ENCODE measurements around the gene CXorf38. TPM values are rescaled to one million over a fixed set of nuclear protein-coding genes. Genes with fewer than 3 reads are reported as not detected.
A peak's percentile ranks its signal among the peaks of the same experiment; 100 is the strongest.

CXorf38 gene
- total and polyA plus RNA-seq, 2 of the 8 experiments (the other 6 are each of a cell fraction or from before 2014, with no cell fraction given), result 3.6 to 6.4 TPM

- Histone ChIP-seq H2BK5ac (ENCODE audit: low read depth, low read length) (no peak overlapping the region), H4K91ac (replicated peaks; ENCODE audit: insufficient read length, low read length) (no peak overlapping the region), H3K36me3 (ENCODE audit: control insufficient read depth in 2 of 4, insufficient read depth in 4 of 4, low read length in 3 of 4) (peaks cover 0 to 10% (median 0%) of the 10 kb centered on the region in 4 experiments; a peak in 2 of 8 replicates), H4K5ac (ENCODE audit: insufficient read length, low read depth, low read length) (no peak overlapping the region), H3K56ac (replicated peaks; ENCODE audit: insufficient read length, low read depth, low read length) (no peak overlapping the region), H3K9me3 (ENCODE audit: insufficient read depth in 2 of 2, low read depth in 1 of 2, low read length in 1 of 2) (no peaks in the 10 kb centered on the region), H4K20me1 (replicated peaks in 1 of 2; ENCODE audit: control insufficient read depth in 1 of 2, insufficient read depth in 2 of 2, low read length in 2 of 2) (peaks cover 0 to 7% of the 10 kb centered on the region in 2 experiments), H3K4ac (replicated peaks; ENCODE audit: insufficient read length, low read depth, low read length) (no peak overlapping the region), H2BK15ac (ENCODE audit: low read length) (no peak overlapping the region), H3K9ac (replicated peaks in 1 of 4; ENCODE audit: extremely low read depth in 1 of 4, low read depth in 3 of 4, low read length in 3 of 4) (0 out of 7 replicates have a peak overlapping the region, but pooled peaks of 1 of the 4 experiments have one; percentile 19), H2AK5ac (ENCODE audit: low read depth, low read length) (no peak overlapping the region), H3K14ac (ENCODE audit: insufficient read length) (no peak overlapping the region), H3K27me3 (replicated peaks in 1 of 4; ENCODE audit: control insufficient read depth in 3 of 4, extremely low read depth in 1 of 4, insufficient read depth in 3 of 4, low read length in 3 of 4) (no peaks in the 10 kb centered on the region), H3K23ac (ENCODE audit: insufficient read length) (no peak overlapping the region), H3K4me1 (replicated peaks in 1 of 4; ENCODE audit: control insufficient read depth in 3 of 4, insufficient read depth in 4 of 4, low read length in 3 of 4) (peaks cover 0 to 3% (median 0%) of the 10 kb centered on the region in 4 experiments; a peak in 2 of 7 replicates), H3K27ac (ENCODE audit: low read depth, low read length) (no peak overlapping the region), H3K4me2 (ENCODE audit: insufficient read depth in 1 of 2, low read depth in 2 of 2, low read length in 2 of 2) (peak overlapping the region in 1 of 2 experiments; percentile 44; a peak in 3 of 4 replicates), H4K8ac (ENCODE audit: extremely low read depth, insufficient read depth, low read length) (no peak overlapping the region), H2BK12ac (ENCODE audit: low read depth, low read length) (no peak overlapping the region), H3K79me2 (ENCODE audit: control insufficient read depth in 1 of 2, insufficient read depth in 2 of 2, low read length in 2 of 2) (peaks cover 0 to 14% of the 10 kb centered on the region in 2 experiments; a peak in 2 of 4 replicates), H3K4me3 (ENCODE audit: extremely low read depth in 1 of 4, insufficient read depth in 2 of 4, low read depth in 3 of 4, low read length in 4 of 4) (peak overlapping the region in 1 of 4 experiments; percentile 10; a peak in 1 of 8 replicates), H3K18ac (ENCODE audit: extremely low read depth, low read length) (no peak overlapping the region), H3K79me1 (ENCODE audit: low read depth, low read length) (0 out of 2 replicates have a peak, but pooled peaks cover 2% of the 10 kb centered on the region), H2BK120ac (replicated peaks; ENCODE audit: low read depth, low read length) (no peak overlapping the region), H2BK20ac (ENCODE audit: low read length) (no peak overlapping the region), H2AFZ (ENCODE audit: low read length) (no peak overlapping the region), H3K23me2 (ENCODE audit: low read depth, low read length) (peaks cover 5% of the 10 kb centered on the region)
- TF ChIP-seq SIX5 (IDR thresholded peaks at IDR 0.05; ENCODE audit: low read depth, low read length), result no peak
- DNase-seq (ENCODE audit: low read depth in 1 of 2, low spot score in 2 of 2) (no peak), FAIRE-seq (no peak)
- 86% methylated on average over 4 of the region's 4 CpGs; no CpG with 5 or more reads in 1 of the 2 experiments for WGBS, 2 experiments (ENCODE audit: extremely low coverage in 1 of 2, insufficient coverage in 1 of 2, insufficient read length in 1 of 2, insufficient replicate concordance in 2 of 2, low coverage in 1 of 2, low lambda C conversion rate in 2 of 2, missing lambda C conversion rate in 1 of 2)
- CTCF ChIA-PET (ENCODE audit: partially characterized antibody), result no interaction called here
- POLR2A ChIA-PET (ENCODE audit: partially characterized antibody), result no interaction called here
These were observed 2.5 kb downstream of the CXorf38 start for GRCh38 chrX:40644821-40645358.

All from H1 (cell line).